Peyer's patch (tissue), 4 donors: Measurements from ENCODE around the gene RAB20. TPM values are rescaled to one million over a fixed set of nuclear protein-coding genes. Genes with fewer than 3 reads are reported as not detected.
A peak's percentile ranks its signal among the peaks of the same experiment; 100 is the strongest.

Experiments used
- DNase-seq, 3 donors: peaks; one replicate each; pipeline ENCODE4 v3.0.0-alpha.2; 2017 to 2019
- H3K27ac ChIP-seq, 4 donors: fragments of 200-600 bp; sonication (generic); one replicate each; pipeline ENCODE4 v1.5.1; 2016 to 2019
- H3K27me3 ChIP-seq, 2 donors: fragments of 200-600 bp; sonication (generic); one replicate each; pipeline ENCODE4 v1.5.1; 2019
- H3K36me3 ChIP-seq, 3 donors: fragments of 200-600 bp; sonication (generic); one replicate each; pipeline ENCODE4 v1.5.1; 2016 to 2019
- H3K4me1 ChIP-seq, 4 donors: fragments of 200-600 bp; sonication (generic); one replicate each; pipeline ENCODE4 v1.5.1; 2016 to 2019
- H3K4me3 ChIP-seq, 4 donors: fragments of 200-600 bp; sonication (generic); 1 replicate in 3 of 4; 2 replicates in 1 of 4; pipeline ENCODE4 v1.5.1; 2016 to 2019; ENCODE audit warnings: mild to moderate bottlenecking in 1 of 4
- H3K9me3 ChIP-seq, 4 donors: fragments of 200-600 bp; sonication (generic); one replicate each; pipeline ENCODE4 v1.5.1; 2016 to 2019; ENCODE audit warnings: mild to moderate bottlenecking in 1 of 4
- POLR2A ChIP-seq, 2 donors: fragments of 450-650 bp; IDR thresholded peaks; one replicate each; pipeline ENCODE4 v1.5.1; 2017; ENCODE audit warnings: antibody characterized with exemption in 2 of 2, mild to moderate bottlenecking in 2 of 2, moderate library complexity in 2 of 2
- total RNA-seq, 4 donors: library from RNA; depleted of rRNA; stranded (reverse); fragments of >200 nt; gene quantifications; one replicate each; pipeline ENCODE4 v1.1.0, GENCODE V29; 2016
- TF ChIP-seq, protein P1 (sequence below), 6 experiments: fragments of 450-650 bp in 4 of 6; fragments of 200-600 bp in 2 of 6; sonication (generic) in 1 of 6; IDR thresholded peaks; one replicate each; pipeline ENCODE4 v1.5.1; 2017 to 2019; ENCODE audit warnings: antibody characterized with exemption in 6 of 6, mild to moderate bottlenecking in 3 of 6, moderate library complexity in 1 of 6

Gene RAB20
- total RNA-seq, 4 donors from 2014 or later, result 15.7 to 69.1 (median 62.2) TPM

DNA sequence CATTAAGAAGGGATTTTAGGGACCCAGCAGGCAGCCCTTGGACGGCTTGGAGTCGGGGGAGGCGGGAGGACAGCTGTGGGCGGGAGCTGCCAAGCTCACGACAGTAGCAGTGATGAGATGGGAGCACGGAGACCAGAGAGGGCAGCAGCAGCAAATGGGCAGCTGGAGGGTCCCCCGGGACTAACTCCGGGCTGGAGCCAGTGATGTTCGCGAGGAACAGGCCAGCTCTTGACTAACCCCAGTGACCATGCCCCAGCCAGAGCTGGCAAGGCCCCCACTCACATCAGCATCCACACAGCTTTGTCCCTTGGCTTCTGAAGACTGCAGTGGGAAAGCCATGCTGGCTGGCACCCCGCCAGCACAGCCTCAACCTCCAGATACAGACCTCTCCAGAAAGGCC lies 81.9 kb downstream of the RAB20 start:
- Histone ChIP-seq H3K27me3 (no peaks in the 10 kb centered on the region), H3K9me3 (no peaks in the 10 kb centered on the region), H3K36me3 (peaks cover 0 to 34% (median 0%) of the 10 kb centered on the region in 3 donors), H3K4me1 (no peaks in the 10 kb centered on the region), H3K27ac (no peak overlapping the region), H3K4me3 (no peak overlapping the region)
- TF ChIP-seq POLR2A (IDR thresholded peaks at IDR 0.05), result no peak
- TF ChIP-seq, protein P1, sequence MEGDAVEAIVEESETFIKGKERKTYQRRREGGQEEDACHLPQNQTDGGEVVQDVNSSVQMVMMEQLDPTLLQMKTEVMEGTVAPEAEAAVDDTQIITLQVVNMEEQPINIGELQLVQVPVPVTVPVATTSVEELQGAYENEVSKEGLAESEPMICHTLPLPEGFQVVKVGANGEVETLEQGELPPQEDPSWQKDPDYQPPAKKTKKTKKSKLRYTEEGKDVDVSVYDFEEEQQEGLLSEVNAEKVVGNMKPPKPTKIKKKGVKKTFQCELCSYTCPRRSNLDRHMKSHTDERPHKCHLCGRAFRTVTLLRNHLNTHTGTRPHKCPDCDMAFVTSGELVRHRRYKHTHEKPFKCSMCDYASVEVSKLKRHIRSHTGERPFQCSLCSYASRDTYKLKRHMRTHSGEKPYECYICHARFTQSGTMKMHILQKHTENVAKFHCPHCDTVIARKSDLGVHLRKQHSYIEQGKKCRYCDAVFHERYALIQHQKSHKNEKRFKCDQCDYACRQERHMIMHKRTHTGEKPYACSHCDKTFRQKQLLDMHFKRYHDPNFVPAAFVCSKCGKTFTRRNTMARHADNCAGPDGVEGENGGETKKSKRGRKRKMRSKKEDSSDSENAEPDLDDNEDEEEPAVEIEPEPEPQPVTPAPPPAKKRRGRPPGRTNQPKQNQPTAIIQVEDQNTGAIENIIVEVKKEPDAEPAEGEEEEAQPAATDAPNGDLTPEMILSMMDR (IDR thresholded peaks at IDR 0.05), result no peak
- DNase-seq, result no peak

DNA sequence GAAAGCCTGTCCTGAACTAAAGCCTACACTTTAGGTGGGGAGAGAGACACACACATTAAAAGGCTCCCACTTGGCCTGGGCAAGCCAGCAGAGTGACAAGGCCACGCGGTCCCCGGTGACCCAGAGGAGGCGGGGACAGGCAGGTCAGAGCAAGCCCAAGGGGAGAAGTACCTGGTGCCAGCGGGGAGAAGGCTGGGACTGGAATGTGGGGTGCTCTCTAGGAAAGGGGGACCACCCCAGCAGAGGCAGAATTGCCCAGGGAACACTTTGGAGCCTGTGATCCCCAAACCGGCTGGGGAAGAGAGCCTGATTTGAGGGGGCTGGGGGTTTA lies 82.3 kb downstream of the RAB20 start:
- TF ChIP-seq POLR2A (IDR thresholded peaks at IDR 0.05), result no peak
- TF ChIP-seq, protein P1 (IDR thresholded peaks at IDR 0.05), result no peak
- DNase-seq, result no peak
- Histone ChIP-seq H3K27ac (peak overlapping the region in 1 of 4 donors; percentile 30), H3K4me1 (no peaks in the 10 kb centered on the region), H3K4me3 (no peak overlapping the region), H3K36me3 (peaks cover 0 to 29% (median 0%) of the 10 kb centered on the region in 3 donors), H3K9me3 (no peaks in the 10 kb centered on the region), H3K27me3 (no peaks in the 10 kb centered on the region)

DNA sequence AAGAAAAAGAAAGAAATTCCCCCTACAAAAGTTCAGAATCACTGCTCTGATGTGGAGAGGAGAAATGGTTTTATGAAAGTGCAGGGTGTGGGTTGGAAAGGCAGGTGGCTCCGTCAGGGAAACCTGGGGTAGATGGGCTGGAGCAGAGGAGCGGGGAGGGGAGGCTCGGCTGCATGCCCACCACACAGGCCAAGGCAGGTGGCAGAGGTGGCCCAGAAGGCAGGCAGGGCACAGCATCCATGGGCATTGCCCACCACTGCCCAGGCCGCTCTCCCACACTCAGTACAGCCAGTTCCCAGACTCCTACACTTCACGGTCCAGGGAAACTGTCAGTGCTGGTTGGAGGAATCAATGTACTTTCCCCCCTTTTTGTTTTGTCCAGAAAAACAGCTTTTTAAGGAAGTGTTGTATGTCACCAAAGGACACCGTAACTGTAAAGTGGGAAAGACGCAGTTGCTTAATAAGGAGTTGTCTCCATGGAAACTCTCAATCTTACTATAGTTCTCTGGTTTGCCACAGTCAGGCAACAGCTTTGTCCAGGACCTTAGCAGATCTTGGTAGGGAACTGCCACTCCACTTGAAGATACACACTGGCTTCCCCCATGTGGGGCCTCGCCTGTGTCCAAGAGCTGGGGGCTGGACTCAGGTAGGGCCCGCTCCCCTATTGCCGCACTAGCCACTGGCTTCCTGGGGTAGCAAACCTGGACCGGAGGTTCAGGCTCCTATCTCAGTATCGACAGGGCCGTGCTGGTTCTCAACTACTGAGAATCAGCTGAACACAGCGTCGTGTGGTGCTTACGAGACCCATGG lies 82.9 kb downstream of the RAB20 start:
- Histone ChIP-seq H3K27ac (peak overlapping the region in 1 of 4 donors; percentile 30), H3K4me1 (no peaks in the 10 kb centered on the region), H3K4me3 (no peak overlapping the region), H3K27me3 (no peaks in the 10 kb centered on the region), H3K36me3 (peaks cover 0 to 27% (median 0%) of the 10 kb centered on the region in 3 donors), H3K9me3 (no peaks in the 10 kb centered on the region)
- no peak for DNase-seq
- TF ChIP-seq POLR2A (IDR thresholded peaks at IDR 0.05), result no peak
- TF ChIP-seq, protein P1 (IDR thresholded peaks at IDR 0.05), result no peak

DNA sequence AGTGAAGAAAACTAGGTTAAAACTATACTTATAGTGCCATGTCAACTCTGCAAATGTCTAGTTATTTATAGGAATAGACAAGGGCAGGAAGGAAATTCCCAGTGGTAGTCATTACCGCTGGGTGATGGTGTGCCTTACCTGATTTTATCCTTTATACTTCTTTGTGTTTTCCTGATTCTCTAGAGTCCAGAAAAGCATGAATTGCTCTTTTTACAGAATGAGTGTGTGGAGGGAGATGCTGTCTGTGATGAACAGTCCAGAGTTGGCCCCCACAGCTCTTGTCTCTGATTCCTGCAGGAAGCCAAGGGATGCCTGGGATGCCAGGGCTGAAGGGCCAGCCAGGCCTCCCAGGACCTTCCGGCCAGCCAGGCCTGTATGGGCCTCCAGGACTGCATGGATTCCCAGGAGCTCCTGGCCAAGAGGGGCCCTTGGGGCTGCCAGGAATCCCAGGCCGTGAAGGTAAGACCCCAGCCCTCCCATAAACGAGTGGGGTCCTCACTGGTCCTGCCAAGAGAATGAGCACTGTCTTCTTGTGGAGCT lies 83.7 kb downstream of the RAB20 start:
- Histone ChIP-seq H3K4me3 (no peak overlapping the region), H3K4me1 (no peaks in the 10 kb centered on the region), H3K27me3 (no peaks in the 10 kb centered on the region), H3K27ac (no peak overlapping the region), H3K36me3 (peaks cover 0 to 31% (median 0%) of the 10 kb centered on the region in 3 donors), H3K9me3 (no peaks in the 10 kb centered on the region)
- no peak for DNase-seq
- no peak for TF ChIP-seq POLR2A (IDR thresholded peaks at IDR 0.05)
- TF ChIP-seq, protein P1 (IDR thresholded peaks at IDR 0.05), result no peak

DNA sequence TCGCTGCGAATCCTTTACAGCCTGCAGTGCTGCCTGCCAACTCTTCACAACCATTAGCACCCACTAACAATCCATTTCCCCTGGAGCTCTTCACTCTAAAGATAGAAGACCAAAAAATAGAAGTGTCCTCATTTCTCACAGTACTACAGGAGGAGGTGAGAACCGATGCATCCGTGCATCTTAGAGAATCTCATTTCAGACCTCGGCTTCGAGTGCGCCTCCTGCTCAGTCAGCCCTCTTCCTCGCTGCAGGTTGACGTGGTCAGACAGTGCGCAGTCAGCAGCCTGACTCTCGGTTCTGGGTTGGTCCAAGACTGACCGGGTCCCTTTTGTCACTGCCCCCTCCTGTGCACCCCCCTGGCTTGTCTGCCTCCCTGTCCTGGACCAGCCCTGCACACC lies 85.3 kb downstream of the RAB20 start:
- H3K36me3 ChIP-seq, result peaks cover 0 to 36% (median 0%) of the 10 kb centered on the region in 3 donors
- TF ChIP-seq POLR2A (IDR thresholded peaks at IDR 0.05), result no peak
- TF ChIP-seq, protein P1 (IDR thresholded peaks at IDR 0.05), result no peak

More for the DNA sequence above, 85.3 kb downstream of the RAB20 start:
- Histone ChIP-seq H3K27ac (no peak overlapping the region), H3K4me3 (no peak overlapping the region), H3K4me1 (no peaks in the 10 kb centered on the region), H3K9me3 (no peaks in the 10 kb centered on the region), H3K27me3 (no peaks in the 10 kb centered on the region)
- no peak for DNase-seq
